ENCODE data around the gene BBX. TPM values are rescaled to one million over a fixed set of nuclear protein-coding genes. Genes with fewer than 3 reads are reported as not detected.
"Not testable (repeated sequence)": the region's sequence is repeated elsewhere in the genome, so short reads cannot be mapped to it uniquely, and the experiment has no call there.

The BBX gene
- total RNA-seq, 6 experiments from 2014 or later, result 40.6 to 50.3 (median 46.4) TPM

DNA sequence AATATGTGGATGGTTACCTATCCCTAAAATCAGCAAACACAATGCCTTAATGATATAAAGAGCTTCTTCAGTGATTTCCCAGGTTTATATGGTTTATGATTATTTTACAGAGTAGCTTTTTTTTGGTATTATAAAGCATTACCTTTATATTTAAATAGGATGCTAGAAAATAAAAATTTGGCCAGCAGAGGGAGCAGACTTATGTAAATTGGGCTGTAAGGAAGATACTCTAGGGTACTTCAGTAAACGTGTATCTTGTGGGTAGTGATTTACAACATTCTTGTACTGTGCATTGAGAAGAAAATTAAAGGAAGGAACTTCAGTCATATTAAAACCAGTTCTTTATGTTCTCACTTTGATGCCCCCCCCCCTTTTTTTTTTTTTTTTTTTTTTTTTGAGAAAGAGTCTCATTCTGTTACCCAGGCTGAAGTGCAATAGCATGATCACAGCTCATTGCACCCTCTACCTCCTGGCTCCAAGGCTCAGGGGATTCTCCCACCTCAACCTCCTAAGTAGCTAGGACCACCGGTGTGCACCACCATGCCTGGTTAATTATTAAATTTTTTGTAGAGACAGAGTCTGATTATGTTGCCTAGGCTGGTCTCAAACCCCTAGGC lies 167.9 kb downstream of the BBX start:
- Mint-ChIP-seq H3K27ac (no peak overlapping the region), H3K27me3 (ENCODE audit: insufficient read depth) (no peaks in the 10 kb centered on the region), H3K4me1 (ENCODE audit: low read depth) (no peaks in the 10 kb centered on the region), H3K36me3 (ENCODE audit: low read depth) (no peaks in the 10 kb centered on the region), H3K9me3 (no peaks in the 10 kb centered on the region), H3K4me3 (no peak overlapping the region)
- peak; percentile 80 for TF ChIP-seq CTCF (IDR thresholded peaks at IDR 0.05)
- peak; percentile 58 for DNase-seq

DNA sequence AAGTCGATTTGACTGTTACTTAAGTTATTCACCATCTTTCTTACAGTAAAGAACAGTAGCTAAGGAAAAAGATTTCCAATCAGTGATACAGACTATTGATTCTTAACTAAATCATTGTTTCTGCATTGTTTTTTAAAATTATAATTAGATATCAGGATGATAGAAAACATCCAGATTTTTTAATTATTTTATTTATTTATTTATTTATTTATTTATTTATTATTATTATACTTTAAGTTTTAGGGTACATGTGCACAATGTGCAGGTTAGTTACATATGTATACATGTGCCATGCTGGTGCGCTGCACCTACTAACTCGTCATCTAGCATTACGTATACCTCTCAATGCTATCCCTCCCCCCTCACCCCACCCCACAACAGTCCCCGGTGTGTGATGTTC lies 169.2 kb downstream of the BBX start:
- not testable (repeated sequence) for H3K4me3 Mint-ChIP-seq; H3K27ac Mint-ChIP-seq; H3K27me3 Mint-ChIP-seq (ENCODE audit: insufficient read depth); H3K9me3 Mint-ChIP-seq; DNase-seq; H3K36me3 Mint-ChIP-seq (ENCODE audit: low read depth); H3K4me1 Mint-ChIP-seq (ENCODE audit: low read depth)

DNA sequence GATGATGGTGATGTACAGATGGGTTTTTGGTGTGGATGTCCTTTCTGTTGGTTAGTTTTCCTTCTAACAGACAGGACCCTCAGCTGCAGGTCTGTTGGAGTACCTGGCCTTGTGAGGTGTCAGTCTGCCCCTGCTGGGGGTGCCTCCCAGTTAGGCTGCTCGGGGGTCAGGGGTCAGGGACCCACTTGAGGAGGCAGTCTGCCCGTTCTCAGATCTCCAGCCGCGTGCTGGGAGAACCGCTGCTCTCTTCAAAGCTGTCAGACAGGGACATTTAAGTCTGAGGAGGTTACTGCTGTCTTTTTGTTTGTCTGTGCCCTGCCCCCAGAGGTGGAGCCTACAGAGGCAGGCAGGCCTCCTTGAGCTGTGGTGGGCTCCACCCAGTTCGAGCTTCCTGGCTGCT lies 174.6 kb downstream of the BBX start:
- not testable (repeated sequence) for DNase-seq; H3K4me3 Mint-ChIP-seq; H3K27ac Mint-ChIP-seq; H3K9me3 Mint-ChIP-seq; H3K27me3 Mint-ChIP-seq (ENCODE audit: insufficient read depth); H3K36me3 Mint-ChIP-seq (ENCODE audit: low read depth)
- peaks cover 13% of the 10 kb centered on the region for H3K4me1 Mint-ChIP-seq (ENCODE audit: low read depth)

- DNase-seq; H3K9me3 Mint-ChIP-seq; H3K4me3 Mint-ChIP-seq; H3K27ac Mint-ChIP-seq; H3K27me3 Mint-ChIP-seq (ENCODE audit: insufficient read depth); H3K36me3 Mint-ChIP-seq (ENCODE audit: low read depth): not testable (repeated sequence)
- H3K4me1 Mint-ChIP-seq (ENCODE audit: low read depth), result peaks cover 13% of the 10 kb centered on the region
Observed at GRCh38 chr3:107697855-107698254, 175.1 kb downstream of the BBX start.

- Mint-ChIP-seq H3K36me3 (ENCODE audit: low read depth) (no peaks in the 10 kb centered on the region; the same call in 1 of the 2 replicates), H3K27ac (no peak overlapping the region), H3K9me3 (no peaks in the 10 kb centered on the region), H3K4me3 (no peak overlapping the region), H3K27me3 (ENCODE audit: insufficient read depth) (no peaks in the 10 kb centered on the region), H3K4me1 (ENCODE audit: low read depth) (peaks cover 25% of the 10 kb centered on the region)
- peak; percentile 14 for DNase-seq
- no peak for TF ChIP-seq CTCF (IDR thresholded peaks at IDR 0.05)
Observed at GRCh38 chr3:107699682-107700081, 176.9 kb downstream of the BBX start.

DNA sequence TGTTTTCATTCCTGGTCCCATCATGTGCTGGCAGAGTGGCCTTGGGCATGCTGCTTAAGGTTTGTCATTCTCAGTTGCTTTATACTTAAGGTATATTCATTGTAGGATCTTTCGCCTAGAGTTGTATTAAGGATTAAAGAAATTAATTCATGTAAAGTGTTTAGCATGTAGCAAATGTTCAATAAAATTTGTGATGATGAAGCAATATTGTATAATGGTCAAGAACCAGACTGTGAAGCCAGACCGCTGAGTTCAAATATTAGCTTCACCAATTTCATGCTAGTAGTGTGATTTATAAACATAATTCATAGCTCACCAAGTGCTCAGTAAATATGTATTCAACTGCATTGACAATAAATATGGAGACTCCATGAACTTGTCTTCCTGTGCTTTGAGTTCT lies 178.5 kb downstream of the BBX start:
- no peak overlapping the region for H3K4me3 Mint-ChIP-seq
- peaks cover 29% of the 10 kb centered on the region for H3K4me1 Mint-ChIP-seq (ENCODE audit: low read depth)
- H3K27ac Mint-ChIP-seq, result no peak overlapping the region
- H3K36me3 Mint-ChIP-seq (ENCODE audit: low read depth), result no peaks in the 10 kb centered on the region; the same call in 1 of the 2 replicates
- H3K27me3 Mint-ChIP-seq (ENCODE audit: insufficient read depth), result no peaks in the 10 kb centered on the region
- no peak for DNase-seq
- no peaks in the 10 kb centered on the region for H3K9me3 Mint-ChIP-seq
- TF ChIP-seq CTCF (IDR thresholded peaks at IDR 0.05), result no peak

DNA sequence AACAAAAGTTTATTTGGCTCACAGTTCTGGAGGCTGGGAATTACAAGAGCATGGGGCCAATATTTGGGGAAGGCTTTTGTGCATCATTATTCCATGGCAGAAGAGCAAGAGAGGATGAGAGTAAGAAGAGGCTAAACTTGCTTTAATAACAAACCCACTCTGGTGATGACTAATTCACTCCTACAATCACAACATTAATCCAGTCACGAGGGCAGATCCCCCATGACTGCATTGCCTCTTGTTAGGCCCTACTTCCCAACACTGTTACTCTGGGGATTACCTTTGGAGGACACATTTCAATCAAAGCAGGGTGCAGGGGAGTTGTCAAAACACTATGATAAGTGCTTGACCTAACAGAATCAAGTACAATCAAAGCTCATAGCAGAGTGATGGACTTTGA lies 181.7 kb downstream of the BBX start:
- H3K27me3 Mint-ChIP-seq (ENCODE audit: insufficient read depth), result no peaks in the 10 kb centered on the region
- no peaks in the 10 kb centered on the region for H3K36me3 Mint-ChIP-seq (ENCODE audit: low read depth)
- peaks cover 23% of the 10 kb centered on the region for H3K4me1 Mint-ChIP-seq (ENCODE audit: low read depth)
- H3K27ac Mint-ChIP-seq, result no peak overlapping the region; the same call in 1 of the 2 replicates
- H3K9me3 Mint-ChIP-seq, result no peaks in the 10 kb centered on the region
- no peak overlapping the region for H3K4me3 Mint-ChIP-seq
- peak; percentile 15 for DNase-seq
- no peak for TF ChIP-seq CTCF (IDR thresholded peaks at IDR 0.05)

All from HFFc6 (cell line).